Adipocyte (in vitro differentiated cells): ENCODE results near the gene MRPS11.

Source experiments
- DNase-seq: peaks from one replicate; pipeline ENCODE4 v3.0.0-alpha.2; 2015; ENCODE audit warnings: low read depth
- H3K27me3 ChIP-seq: replicated peaks from 2 replicates; pipeline ENCODE4 v1.7.0; 2013; ENCODE audit warnings: mild to moderate bottlenecking, low read length, moderate library complexity; ENCODE audit not compliant: control insufficient read depth, insufficient read depth
- H3K36me3 ChIP-seq: 2 replicates; pipeline ENCODE4 v1.7.0; 2013; ENCODE audit warnings: low read length, mild to moderate bottlenecking, moderate library complexity; ENCODE audit not compliant: control insufficient read depth, insufficient read depth, severe bottlenecking
- H3K4me1 ChIP-seq: 2 replicates; pipeline ENCODE4 v1.7.0; 2013; ENCODE audit warnings: mild to moderate bottlenecking, low read length, moderate library complexity; ENCODE audit not compliant: control insufficient read depth, insufficient read depth
- H3K4me3 ChIP-seq: 2 replicates; pipeline ENCODE4 v1.7.0; 2013; ENCODE audit warnings: mild to moderate bottlenecking, low read length, moderate library complexity
- H3K9ac ChIP-seq: 2 replicates; pipeline ENCODE4 v1.7.0; 2013; ENCODE audit warnings: mild to moderate bottlenecking, low read length, moderate library complexity
- H3K9me3 ChIP-seq: 2 replicates; pipeline ENCODE4 v1.7.0; 2013; ENCODE audit warnings: mild to moderate bottlenecking, low read length, moderate library complexity; ENCODE audit not compliant: control insufficient read depth

MRPS11 gene

GRCh38 chr15:88440021-88440420 lies 27.5 kb upstream of the MRPS11 start:
- DNase-seq, result no peak
- Histone ChIP-seq H3K36me3 (no peaks in the 10 kb centered on the region), H3K9ac (no peak overlapping the region)

GRCh38 chr15:88441076-88441730 lies 26.3 kb upstream of the MRPS11 start:
- no peaks in the 10 kb centered on the region for H3K36me3 ChIP-seq
- no peak overlapping the region for H3K9ac ChIP-seq
- H3K4me1 ChIP-seq, result no peaks in the 10 kb centered on the region
- no peak for DNase-seq
- peaks cover 25% of the 10 kb centered on the region for H3K9me3 ChIP-seq
- H3K4me3 ChIP-seq, result no peak overlapping the region
- H3K27me3 ChIP-seq, result no peaks in the 10 kb centered on the region

More at GRCh38 chr15:88440021-88440420, 27.5 kb upstream of the MRPS11 start:
- H3K9me3 ChIP-seq, result peaks cover 19% of the 10 kb centered on the region
- H3K4me1 ChIP-seq, result no peaks in the 10 kb centered on the region
- H3K27me3 ChIP-seq, result no peaks in the 10 kb centered on the region
- H3K4me3 ChIP-seq, result no peak overlapping the region

DNA sequence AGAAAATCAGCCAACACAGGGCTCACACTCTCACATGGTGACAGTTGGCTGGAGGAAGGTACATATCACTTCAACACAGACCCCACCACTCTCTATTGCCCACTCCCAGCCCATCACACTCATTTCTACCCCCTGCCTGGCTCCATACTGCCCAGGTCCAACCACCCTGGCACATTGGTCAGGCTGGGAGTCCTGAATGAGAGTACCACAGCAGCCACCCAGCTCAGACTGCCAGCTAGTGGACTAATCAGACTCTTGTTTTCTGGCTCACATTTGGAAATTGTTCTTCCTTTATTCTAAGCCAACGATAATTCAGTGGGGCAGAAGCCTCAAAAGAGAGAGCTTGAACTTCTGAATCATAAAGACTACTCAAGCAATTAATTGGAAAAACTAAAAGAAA lies 20.3 kb upstream of the MRPS11 start:
- DNase-seq, result no peak
- Histone ChIP-seq H3K9me3 (peaks cover 25% of the 10 kb centered on the region), H3K27me3 (peaks cover 4% of the 10 kb centered on the region), H3K9ac (no peak overlapping the region), H3K4me3 (no peak overlapping the region), H3K4me1 (no peaks in the 10 kb centered on the region), H3K36me3 (no peaks in the 10 kb centered on the region)

DNA sequence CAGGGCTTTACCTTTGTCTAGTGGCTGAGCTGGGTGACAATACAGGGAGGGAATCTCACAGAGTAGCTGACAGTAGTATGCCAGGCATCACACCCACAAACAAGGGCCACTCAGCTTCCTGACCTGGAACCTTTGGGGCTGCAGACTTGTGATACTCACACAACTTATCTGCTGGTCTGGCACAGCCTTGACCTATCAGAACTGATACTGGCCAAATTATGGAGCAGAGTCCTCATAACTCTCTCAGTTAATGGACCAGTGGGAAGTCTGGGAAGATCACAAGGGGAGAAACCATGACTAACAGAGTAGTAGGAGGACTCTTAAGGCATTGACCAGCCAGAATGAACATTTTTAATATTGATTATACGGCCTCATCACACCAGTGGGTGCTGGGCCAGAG lies 19.8 kb upstream of the MRPS11 start:
- peaks cover 4% of the 10 kb centered on the region for H3K27me3 ChIP-seq
- H3K4me1 ChIP-seq, result no peaks in the 10 kb centered on the region
- no peaks in the 10 kb centered on the region for H3K36me3 ChIP-seq
- no peak for DNase-seq
- no peak overlapping the region for H3K4me3 ChIP-seq
- no peak overlapping the region for H3K9ac ChIP-seq
- peaks cover 25% of the 10 kb centered on the region for H3K9me3 ChIP-seq

GRCh38 chr15:88448991-88449461 lies 18.5 kb upstream of the MRPS11 start:
- H3K36me3 ChIP-seq, result no peaks in the 10 kb centered on the region
- H3K4me3 ChIP-seq, result no peak overlapping the region
- H3K9ac ChIP-seq, result no peak overlapping the region
- no peaks in the 10 kb centered on the region for H3K4me1 ChIP-seq
- H3K9me3 ChIP-seq, result peaks cover 17% of the 10 kb centered on the region
- no peak for DNase-seq
- H3K27me3 ChIP-seq, result peaks cover 4% of the 10 kb centered on the region

DNA sequence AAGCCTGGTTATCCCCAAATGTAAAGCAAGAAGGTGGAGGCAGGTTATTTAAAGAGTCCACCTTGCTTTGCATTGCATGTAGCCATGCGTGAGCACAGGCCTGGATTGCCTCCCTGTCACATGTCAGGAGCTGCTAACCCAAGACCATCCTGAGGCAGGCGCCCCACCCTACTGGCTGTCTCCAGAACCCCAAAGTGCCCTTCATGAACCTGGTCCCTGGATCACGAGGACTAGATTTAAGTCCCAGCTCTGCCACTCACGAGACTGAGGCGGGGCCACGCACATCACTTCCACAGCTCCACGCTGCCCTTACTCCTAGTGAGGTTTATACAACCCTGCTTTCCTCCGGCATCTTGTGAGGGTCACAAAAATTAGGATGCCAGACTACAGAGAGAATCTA lies 17.9 kb upstream of the MRPS11 start:
- peaks cover 4% of the 10 kb centered on the region for H3K27me3 ChIP-seq
- peaks cover 2% of the 10 kb centered on the region for H3K4me1 ChIP-seq
- H3K9me3 ChIP-seq, result peaks cover 11% of the 10 kb centered on the region
- no peaks in the 10 kb centered on the region for H3K36me3 ChIP-seq
- H3K4me3 ChIP-seq, result no peak overlapping the region
- DNase-seq, result no peak
- no peak overlapping the region for H3K9ac ChIP-seq

DNA sequence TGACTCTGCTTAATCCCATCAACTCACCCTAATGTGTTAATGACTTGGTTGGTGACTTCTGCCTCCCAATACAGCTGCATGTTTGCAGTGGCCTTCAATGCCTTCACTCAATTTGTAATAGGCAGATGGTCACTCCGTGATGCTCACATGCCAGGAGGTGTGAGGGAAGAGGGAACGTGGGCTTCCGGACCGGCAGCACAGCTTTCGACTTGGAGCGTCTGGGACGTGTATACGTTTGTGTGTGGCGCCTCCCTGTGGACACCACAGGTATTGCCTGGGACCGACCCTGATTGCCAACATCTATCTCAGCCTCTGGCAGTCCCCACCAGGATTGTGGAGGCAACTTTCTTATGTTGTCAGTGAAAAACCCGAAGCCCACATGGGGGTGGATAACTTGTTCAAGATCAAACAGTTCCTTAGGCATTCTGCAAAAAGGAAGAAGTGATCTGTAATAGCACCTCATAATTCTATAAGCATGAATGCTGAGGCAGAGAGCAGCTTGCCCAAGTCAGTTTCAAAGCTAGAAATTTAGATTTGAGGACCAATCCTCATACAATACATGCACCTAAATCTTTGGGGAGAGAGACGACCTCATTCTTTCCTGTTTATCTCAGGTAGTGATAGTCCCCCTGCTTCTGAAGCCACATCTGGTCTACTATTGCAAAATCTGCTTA lies 17.2 kb upstream of the MRPS11 start:
- Histone ChIP-seq H3K4me1 (peaks cover 9% of the 10 kb centered on the region), H3K27me3 (peaks cover 4% of the 10 kb centered on the region), H3K36me3 (no peaks in the 10 kb centered on the region), H3K9me3 (peaks cover 4% of the 10 kb centered on the region), H3K4me3 (no peak overlapping the region), H3K9ac (no peak overlapping the region)
- DNase-seq, result peak; percentile 80

DNA sequence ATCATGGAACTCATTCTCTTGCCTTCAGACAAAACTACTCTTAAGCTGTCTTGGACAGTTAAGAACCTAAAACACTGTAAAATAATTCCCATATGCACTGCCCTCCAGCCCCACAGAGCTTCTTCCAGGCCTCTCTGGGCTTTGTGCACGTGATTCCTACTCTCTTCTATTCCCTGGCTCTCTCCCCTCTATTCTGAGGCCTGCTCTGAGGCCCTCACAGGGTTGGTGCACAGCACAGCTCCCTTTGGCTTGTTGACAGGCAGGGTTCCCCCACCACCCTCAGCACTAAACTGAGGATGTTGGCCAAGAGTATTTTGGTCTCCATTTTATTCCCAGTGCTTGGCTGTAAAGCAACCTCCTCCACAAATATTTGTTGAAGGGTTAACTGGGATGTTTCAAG lies 13.9 kb upstream of the MRPS11 start:
- peaks cover 26% of the 10 kb centered on the region for H3K4me1 ChIP-seq
- no peaks in the 10 kb centered on the region for H3K36me3 ChIP-seq
- no peaks in the 10 kb centered on the region for H3K9me3 ChIP-seq
- no peak overlapping the region for H3K9ac ChIP-seq
- no peak for DNase-seq
- H3K27me3 ChIP-seq, result peaks cover 4% of the 10 kb centered on the region
- H3K4me3 ChIP-seq, result no peak overlapping the region

GRCh38 chr15:88454236-88454635 lies 13.3 kb upstream of the MRPS11 start:
- H3K27me3 ChIP-seq, result peaks cover 4% of the 10 kb centered on the region
- peaks cover 28% of the 10 kb centered on the region for H3K4me1 ChIP-seq
- peaks cover 5% of the 10 kb centered on the region for H3K36me3 ChIP-seq
- DNase-seq, result no peak
- H3K9ac ChIP-seq, result no peak overlapping the region
- H3K4me3 ChIP-seq, result no peak overlapping the region
- H3K9me3 ChIP-seq, result no peaks in the 10 kb centered on the region

DNA sequence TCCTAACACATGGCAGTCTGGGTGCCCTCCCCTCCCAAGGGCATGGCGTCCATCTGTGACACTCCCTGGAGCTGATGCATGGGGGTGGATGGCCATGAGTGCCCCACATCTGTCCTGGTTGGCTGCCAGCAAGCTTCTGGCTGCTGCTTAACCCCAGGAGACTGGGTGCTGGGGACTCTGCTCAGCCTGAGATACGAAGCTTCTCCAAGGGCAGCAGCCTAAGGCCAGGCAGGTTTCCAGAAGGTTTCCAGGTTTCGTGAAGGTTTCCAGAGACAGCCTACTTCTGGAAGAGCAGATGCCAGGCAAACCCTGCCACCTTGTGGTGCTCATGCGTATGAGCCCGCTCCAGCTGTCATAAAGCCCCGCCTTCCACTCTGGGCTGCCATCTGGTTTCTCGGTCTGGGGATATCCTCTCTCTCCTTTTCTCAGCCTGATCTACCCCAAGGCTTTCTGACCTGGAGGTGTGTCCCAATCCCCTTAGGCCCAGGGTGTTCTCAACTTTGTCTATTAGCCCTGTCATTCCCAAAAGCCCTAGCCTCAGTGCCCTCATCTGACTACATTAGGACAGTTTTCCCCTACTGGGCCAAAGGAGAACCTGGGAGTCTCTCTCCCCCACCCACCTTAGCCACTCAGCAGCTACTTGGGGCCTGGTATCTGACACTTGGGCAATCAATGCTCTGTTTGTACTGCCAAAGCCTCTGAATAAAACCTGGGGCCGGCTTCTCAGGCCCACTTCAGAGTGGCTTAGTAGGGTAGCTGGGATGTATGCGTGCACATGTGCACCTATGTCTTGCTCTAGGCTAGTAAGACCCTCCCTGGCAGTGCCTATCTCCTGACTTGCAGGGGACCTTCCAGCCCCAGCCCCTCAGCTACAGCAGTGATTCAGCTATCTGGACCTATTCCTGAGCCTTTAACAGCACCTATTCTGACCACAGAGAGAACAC lies 12.4 kb upstream of the MRPS11 start:
- peaks cover 14% of the 10 kb centered on the region for H3K36me3 ChIP-seq
- H3K4me1 ChIP-seq, result peaks cover 28% of the 10 kb centered on the region
- no peak overlapping the region for H3K4me3 ChIP-seq
- no peak overlapping the region for H3K9ac ChIP-seq
- DNase-seq, result peak; percentile 85
- no peaks in the 10 kb centered on the region for H3K9me3 ChIP-seq
- H3K27me3 ChIP-seq, result peaks cover 4% of the 10 kb centered on the region

- Histone ChIP-seq H3K27me3 (no peaks in the 10 kb centered on the region), H3K4me3 (no peak overlapping the region), H3K9me3 (no peaks in the 10 kb centered on the region), H3K9ac (no peak overlapping the region), H3K4me1 (peaks cover 32% of the 10 kb centered on the region), H3K36me3 (peaks cover 21% of the 10 kb centered on the region)
- no peak for DNase-seq
Measured at GRCh38 chr15:88456733-88457132, 10.8 kb upstream of the MRPS11 start.
